ENCODE measurements around the gene TANC2.

DNA sequence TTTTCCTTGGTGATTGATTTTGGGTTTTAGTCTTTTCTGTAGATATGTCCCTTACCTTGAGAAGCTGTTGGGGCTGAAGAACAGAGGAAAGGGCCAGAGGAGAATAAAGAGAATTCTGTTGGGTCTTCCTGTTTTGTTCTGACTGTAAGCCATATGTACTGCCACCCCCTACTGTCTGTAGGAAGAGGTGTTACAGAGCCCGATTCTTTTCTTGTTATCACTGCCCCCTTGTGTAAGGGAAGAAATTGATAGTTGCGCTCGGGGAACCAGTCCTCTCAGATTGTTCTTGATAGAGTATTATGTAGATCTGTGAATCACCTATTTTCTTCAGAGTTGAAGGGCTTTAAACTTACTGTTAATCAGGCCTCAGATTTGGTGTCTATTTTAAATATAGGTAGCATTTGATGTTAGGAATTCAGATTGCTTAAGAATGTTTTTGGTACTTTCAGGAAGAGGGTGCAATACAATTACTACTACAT, 2.4 kb downstream of the TANC2 start:
- TF ChIP-seq, protein P1, sequence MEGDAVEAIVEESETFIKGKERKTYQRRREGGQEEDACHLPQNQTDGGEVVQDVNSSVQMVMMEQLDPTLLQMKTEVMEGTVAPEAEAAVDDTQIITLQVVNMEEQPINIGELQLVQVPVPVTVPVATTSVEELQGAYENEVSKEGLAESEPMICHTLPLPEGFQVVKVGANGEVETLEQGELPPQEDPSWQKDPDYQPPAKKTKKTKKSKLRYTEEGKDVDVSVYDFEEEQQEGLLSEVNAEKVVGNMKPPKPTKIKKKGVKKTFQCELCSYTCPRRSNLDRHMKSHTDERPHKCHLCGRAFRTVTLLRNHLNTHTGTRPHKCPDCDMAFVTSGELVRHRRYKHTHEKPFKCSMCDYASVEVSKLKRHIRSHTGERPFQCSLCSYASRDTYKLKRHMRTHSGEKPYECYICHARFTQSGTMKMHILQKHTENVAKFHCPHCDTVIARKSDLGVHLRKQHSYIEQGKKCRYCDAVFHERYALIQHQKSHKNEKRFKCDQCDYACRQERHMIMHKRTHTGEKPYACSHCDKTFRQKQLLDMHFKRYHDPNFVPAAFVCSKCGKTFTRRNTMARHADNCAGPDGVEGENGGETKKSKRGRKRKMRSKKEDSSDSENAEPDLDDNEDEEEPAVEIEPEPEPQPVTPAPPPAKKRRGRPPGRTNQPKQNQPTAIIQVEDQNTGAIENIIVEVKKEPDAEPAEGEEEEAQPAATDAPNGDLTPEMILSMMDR (IDR thresholded peaks at IDR 0.05): peak in 5 of 7 experiments; percentile 64 to 95 (median 73)
- no peak for TF ChIP-seq POLR2A (IDR thresholded peaks at IDR 0.05)
